Stimulated activated effector memory CD8-positive, alpha-beta T cell treated with anti-CD3 and anti-CD28 coated beads, Interleukin-12 subunit alpha, Interleukin-12 subunit beta, amount 100 ng/mL, for 72 hours (primary cell): ENCODE data around the gene GATAD2A.
A peak's percentile ranks its signal among the peaks of the same experiment; 100 is the strongest.

Experiments used
- ATAC-seq: fragments of 150-1000 bp; cut with Tn5 transposase; 2 replicates; pipeline ENCODE4 v1.10.0; 2021
- DNase-seq, 2 donors: peaks; one replicate each; pipeline ENCODE4 v3.0.0; 2021 to 2022; ENCODE audit warnings: low spot score in 2 of 2
- H3K27ac Mint-ChIP-seq: one replicate; pipeline ENCODE4 v1.8.0; 2022; ENCODE audit warnings: mild to moderate bottlenecking, mixed read lengths
- H3K36me3 Mint-ChIP-seq: one replicate; pipeline ENCODE4 v1.8.0; 2022; ENCODE audit warnings: mild to moderate bottlenecking, mixed read lengths
- H3K4me1 Mint-ChIP-seq: one replicate; pipeline ENCODE4 v1.8.0; 2022; ENCODE audit warnings: mixed read lengths
- H3K4me3 Mint-ChIP-seq: one replicate; pipeline ENCODE4 v1.8.0; 2022; ENCODE audit warnings: mild to moderate bottlenecking, mixed read lengths
- H3K9me3 Mint-ChIP-seq: one replicate; pipeline ENCODE4 v1.8.0; 2022; ENCODE audit warnings: mixed read lengths

The GATAD2A gene

DNA sequence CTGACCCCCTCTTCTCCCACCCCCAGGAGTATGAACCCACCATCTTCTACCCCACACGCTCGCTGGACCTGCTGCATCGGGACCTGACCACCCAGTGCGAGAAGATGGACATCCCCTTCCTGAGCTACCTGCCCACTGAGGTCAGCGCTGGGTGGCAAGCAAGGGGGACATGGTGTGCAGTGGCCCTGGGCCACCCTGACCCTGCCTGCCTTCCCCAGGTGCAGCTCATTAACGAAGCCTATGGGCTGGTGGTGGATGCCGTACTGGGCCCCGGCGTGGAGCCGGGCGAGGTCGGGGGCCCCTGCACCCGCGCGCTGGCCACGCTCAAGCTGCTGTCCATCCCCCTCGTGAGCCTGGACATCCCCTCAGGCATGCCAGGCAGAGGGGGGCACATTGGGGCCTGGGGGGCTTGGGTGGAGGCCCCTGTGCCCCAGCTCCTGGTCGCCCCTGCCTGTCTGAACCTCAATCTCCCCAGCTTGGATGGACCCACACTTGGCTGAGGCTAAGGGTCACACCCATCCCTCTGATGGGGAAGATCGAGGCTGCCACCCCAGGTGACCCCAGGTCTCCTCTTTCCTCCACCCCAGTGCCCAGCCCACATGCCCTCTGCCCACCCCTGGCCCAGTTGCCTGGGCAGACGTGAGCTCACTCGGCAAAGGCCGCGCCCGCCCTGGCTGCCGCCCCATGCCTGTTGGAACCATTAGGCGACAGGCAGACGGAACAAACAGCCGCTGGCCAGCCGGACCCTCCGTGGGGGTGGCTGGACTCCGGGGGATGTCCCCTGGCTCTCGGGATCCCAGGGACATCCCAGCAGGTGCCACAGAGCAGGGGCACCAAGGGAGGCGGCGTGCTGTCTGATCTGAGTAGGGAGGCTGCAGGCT is 130.1 kb downstream of the GATAD2A start:
- ATAC-seq (no peak), DNase-seq (no peak)
- peaks cover 21% of the 10 kb centered on the region for H3K36me3 Mint-ChIP-seq
- H3K27ac Mint-ChIP-seq, result no peak overlapping the region
- no peak overlapping the region for H3K4me3 Mint-ChIP-seq
- H3K4me1 Mint-ChIP-seq, result peaks cover 43% of the 10 kb centered on the region
- no peaks in the 10 kb centered on the region for H3K9me3 Mint-ChIP-seq

DNA sequence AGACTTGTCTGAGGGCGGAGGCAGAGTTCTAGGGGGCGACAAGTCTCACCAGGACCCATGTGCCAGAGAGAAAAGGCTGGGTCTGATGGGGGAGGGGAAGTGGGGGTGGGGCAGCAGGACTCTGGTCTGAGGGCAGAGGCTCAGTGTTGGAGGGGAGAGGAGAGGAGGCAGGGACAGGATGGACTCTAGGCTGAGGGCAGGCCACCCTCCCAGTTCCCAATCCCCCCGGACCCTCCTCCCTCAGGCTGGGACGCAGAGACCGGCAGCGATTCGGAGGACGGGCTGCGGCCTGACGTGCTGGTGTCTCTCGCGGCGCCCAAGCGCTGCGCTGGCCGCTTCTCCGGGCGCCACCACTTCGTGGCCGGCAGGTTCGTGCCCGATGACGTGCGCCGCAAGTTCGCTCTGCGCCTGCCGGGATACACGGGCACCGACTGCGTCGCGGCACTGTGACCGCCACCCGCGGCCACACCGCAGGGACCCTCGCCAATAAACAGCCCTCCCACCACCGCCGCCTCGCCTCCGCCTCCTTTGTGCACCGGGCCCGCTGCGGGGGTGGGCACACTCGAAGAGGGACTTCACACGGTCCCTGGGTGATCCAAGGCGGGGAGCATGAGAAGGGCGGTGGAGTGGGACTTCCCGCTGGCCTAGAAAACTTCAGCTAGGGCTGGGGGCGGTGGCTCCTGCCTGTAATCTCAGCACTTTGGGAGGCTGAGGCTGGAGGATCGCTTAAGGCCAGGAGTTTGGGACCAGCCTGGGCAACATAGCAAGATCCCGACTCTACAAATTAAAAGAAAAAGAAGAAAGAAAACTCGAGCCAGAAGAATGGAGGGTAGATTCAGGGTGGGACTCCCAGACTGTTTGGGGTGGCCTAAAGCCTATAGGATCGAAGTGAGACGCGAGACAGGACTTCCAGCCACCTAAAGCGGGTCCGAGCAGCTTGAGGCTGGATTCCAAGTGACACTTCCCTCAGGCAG is 131.9 kb downstream of the GATAD2A start:
- Mint-ChIP-seq H3K36me3 (peaks cover 21% of the 10 kb centered on the region), H3K9me3 (no peaks in the 10 kb centered on the region), H3K4me1 (peaks cover 49% of the 10 kb centered on the region), H3K27ac (peak overlapping the region; percentile 79), H3K4me3 (peak overlapping the region; percentile 72)
- no peak for DNase-seq
- ATAC-seq, result no peak

DNA sequence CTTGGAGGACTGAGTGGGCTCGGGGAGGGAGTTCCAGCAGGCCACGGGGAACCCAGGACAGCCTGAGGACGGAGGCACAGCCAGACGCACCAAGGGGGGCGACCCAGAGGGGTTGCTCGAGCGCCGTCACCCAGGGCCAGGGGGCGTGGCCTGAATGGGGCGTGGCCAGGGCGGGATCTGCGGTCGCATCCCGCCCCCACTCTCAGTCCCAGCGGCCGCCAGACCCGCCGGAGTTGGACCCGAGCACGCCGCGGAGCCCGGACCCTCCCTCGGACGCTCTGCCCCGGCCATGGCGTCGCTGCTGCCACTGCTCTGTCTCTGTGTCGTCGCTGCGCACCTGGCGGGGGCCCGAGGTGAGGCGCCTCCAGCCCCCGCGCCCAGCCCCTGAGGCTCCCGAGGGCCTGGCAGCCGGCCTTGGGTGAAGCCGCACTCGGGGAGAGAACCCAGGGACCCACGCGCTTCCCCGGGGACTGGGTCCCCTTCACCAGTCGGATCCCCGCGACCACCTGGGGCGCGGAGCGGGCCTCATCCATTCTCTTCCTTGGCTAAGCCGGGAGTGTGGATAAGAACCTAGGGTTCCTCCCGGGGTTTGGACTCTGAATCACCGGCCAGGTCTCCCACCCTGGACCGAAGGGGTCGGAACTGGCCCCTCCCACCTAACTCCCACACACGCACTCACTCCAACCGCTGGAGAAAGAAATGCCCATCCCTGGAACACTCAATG is 132.7 kb downstream of the GATAD2A start, which contains the start of gene CILP2:
TSS of gene CILP2 (plus strand) at position 205 of the 724 bp plus-strand sequence. CDS start at position 290, 85 bp downstream.
- Mint-ChIP-seq H3K36me3 (peaks cover 14% of the 10 kb centered on the region), H3K27ac (peak within 1 kb of the TSS; percentile 79), H3K9me3 (no peaks in the 10 kb centered on the region), H3K4me3 (peak within 1 kb of the TSS; percentile 72), H3K4me1 (peaks cover 50% of the 10 kb centered on the region)
- ATAC-seq, result peak; percentile 3
- DNase-seq, result no peak

DNA sequence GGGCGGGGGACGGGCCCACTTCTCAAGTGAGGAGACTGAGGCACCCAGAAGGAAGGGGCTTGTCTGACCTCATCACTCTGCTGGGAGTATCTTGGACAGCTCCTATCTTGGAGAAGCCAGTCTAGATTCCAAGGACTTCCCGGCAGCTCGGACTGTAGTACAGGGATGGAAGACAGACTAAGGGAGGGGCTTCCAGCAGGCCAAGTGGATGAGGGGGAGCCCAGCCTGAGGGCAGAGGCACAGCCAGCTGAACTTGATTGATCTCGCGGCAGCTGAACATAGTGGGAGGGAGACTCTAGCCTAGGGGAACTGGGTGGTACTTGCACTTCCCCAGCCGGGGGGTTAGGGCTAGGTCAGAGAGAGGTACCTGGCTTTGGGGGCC is 133.3 kb downstream of the GATAD2A start:
- Mint-ChIP-seq H3K27ac (no peak overlapping the region), H3K36me3 (peaks cover 14% of the 10 kb centered on the region), H3K4me1 (peaks cover 49% of the 10 kb centered on the region), H3K4me3 (peak overlapping the region; percentile 72), H3K9me3 (no peaks in the 10 kb centered on the region)
- ATAC-seq (no peak), DNase-seq (no peak)

DNA sequence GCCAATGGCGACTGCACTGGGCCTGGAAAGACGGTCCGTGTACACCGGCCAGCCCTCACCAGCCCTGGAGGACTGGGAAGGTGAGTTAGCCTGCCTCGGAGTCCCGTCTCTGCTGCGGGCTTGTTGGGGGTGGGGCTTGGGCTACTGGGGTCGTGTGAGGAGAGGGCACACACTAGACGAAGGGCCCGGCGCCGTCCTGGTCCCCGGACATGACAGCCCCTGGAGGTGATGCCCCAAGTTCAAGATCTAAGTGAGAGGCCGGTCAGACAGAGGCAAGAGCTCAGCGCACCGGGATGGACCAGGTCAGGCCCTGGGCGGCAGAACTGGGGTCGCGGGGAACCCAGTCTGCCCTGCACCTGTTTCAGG is 134.2 kb downstream of the GATAD2A start:
- Mint-ChIP-seq H3K27ac (no peak overlapping the region), H3K4me3 (peak overlapping the region; percentile 24), H3K36me3 (peaks cover 14% of the 10 kb centered on the region), H3K9me3 (no peaks in the 10 kb centered on the region), H3K4me1 (peaks cover 41% of the 10 kb centered on the region)
- ATAC-seq, result no peak
- no peak for DNase-seq

DNA sequence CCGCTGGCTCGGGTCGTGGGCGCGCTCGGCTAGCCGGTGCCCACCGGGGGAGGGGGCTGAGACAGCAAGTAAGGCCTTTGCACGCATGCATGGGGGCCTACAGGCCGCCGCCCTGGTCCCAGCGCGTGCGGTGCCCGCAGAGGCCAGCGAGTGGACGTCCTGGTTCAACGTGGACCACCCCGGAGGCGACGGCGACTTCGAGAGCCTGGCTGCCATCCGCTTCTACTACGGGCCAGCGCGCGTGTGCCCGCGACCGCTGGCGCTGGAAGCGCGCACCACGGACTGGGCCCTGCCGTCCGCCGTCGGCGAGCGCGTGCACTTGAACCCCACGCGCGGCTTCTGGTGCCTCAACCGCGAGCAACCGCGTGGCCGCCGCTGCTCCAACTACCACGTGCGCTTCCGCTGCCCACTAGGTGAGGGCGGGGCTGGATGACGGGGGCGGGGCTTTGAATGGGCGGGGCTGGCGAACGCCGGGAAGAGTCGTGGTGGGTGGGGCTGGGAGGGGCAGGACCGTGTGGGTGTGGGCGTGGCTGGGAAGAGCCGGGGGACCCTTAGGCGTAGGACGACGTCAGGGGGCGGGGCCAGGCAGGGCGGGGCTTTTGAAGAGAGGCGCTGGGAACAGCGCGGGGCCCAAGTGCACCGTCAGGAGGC is 134.7 kb downstream of the GATAD2A start:
- H3K4me1 Mint-ChIP-seq, result peaks cover 41% of the 10 kb centered on the region

DNA sequence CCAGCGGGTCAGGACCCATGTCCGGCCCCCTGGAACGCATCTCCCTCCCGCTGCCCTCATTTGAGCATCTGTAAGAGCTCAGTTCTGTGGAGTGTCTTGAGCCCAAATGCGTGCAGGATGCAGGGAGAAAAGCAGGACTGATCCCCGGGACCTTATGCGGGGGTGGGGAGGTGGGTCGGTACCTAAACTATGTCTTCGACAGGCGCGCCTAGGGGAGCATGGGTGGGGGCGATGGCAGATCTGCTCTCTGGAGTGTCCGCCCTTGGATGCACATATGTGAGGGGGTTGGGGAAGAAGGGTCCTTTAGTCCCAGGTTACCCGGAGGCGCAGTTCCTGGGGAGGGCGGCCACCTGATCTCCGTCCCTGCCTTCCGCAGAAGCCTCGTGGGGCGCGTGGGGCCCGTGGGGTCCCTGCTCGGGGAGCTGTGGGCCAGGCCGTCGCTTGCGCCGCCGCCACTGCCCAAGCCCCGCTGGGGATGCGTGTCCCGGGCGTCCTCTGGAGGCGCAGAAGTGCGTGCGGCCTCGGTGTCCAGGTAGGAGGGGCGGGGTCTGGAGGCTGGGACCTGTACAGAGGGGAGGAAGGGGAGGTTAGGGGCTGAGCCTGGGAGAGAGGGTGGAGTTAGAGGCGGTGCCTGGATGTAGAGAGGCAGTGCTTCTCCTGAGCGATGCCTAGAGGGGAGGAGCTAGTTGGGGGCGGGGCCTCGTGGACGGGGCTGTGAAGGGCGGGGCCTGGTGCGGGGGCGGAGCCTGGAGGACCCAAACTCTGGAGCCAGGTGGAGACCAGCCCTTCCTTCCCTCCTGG is 135.4 kb downstream of the GATAD2A start:
- H3K36me3 Mint-ChIP-seq, result peaks cover 12% of the 10 kb centered on the region
- DNase-seq (peak; percentile 61 to 82), ATAC-seq (peak; percentile 85)
- peaks cover 41% of the 10 kb centered on the region for H3K4me1 Mint-ChIP-seq
- peak overlapping the region; percentile 48 for H3K27ac Mint-ChIP-seq
- peak overlapping the region; percentile 71 for H3K4me3 Mint-ChIP-seq
- no peaks in the 10 kb centered on the region for H3K9me3 Mint-ChIP-seq

More for the DNA sequence above, 134.7 kb downstream of the GATAD2A start:
- ATAC-seq (peak; percentile 38), DNase-seq (peak in 1 of 2 donors; percentile 21)
- H3K9me3 Mint-ChIP-seq, result no peaks in the 10 kb centered on the region
- H3K36me3 Mint-ChIP-seq, result peaks cover 14% of the 10 kb centered on the region
- peak overlapping the region; percentile 48 for H3K27ac Mint-ChIP-seq
- H3K4me3 Mint-ChIP-seq, result peak overlapping the region; percentile 71

DNA sequence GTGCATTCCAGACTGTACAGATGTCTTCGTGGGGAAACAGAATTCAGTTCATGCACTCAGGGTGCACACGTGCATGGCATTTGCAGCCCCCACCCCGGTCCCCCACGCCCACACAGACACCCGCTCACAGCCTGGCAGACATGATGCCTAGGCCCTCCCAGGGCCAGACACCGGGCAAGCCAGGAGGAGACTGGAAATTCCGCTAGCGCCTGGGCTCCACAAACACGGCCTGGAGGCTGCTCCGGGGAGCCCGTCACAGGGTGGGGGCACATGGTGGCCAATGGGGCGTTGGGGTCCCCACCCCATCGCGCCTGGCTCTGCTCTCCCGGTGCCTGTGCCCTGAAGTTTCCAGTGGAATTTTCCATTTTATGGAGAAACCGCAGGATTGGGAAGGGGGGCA is 136.1 kb downstream of the GATAD2A start:
- DNase-seq (no peak), ATAC-seq (no peak)
- H3K27ac Mint-ChIP-seq, result no peak overlapping the region
- H3K4me3 Mint-ChIP-seq, result peak overlapping the region; percentile 71
- peaks cover 7% of the 10 kb centered on the region for H3K36me3 Mint-ChIP-seq
- no peaks in the 10 kb centered on the region for H3K9me3 Mint-ChIP-seq
- H3K4me1 Mint-ChIP-seq, result peaks cover 40% of the 10 kb centered on the region

DNA sequence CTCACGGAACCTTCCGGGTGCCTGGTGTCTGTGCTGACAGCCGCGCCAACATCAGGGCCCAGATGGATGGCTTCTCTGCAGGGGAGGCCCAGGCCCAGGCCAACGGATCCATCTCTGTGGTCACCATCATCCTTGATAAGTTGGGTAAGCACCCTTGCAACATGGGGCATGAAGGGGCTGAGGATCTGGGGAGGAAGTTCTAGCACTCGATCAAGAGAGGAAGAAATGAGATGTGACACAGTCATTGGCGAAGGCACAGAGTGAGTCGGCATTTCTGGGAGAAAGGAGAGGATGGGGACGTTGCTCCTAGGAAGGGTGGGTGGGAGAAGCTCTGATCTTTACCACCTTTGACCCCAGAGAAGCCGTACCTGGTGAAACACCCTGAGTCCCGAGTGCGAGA is 137.0 kb downstream of the GATAD2A start:
- no peak for ATAC-seq
- Mint-ChIP-seq H3K9me3 (no peaks in the 10 kb centered on the region), H3K36me3 (peaks cover 7% of the 10 kb centered on the region), H3K4me3 (no peak overlapping the region), H3K27ac (no peak overlapping the region), H3K4me1 (peaks cover 33% of the 10 kb centered on the region)
- DNase-seq, result no peak

DNA sequence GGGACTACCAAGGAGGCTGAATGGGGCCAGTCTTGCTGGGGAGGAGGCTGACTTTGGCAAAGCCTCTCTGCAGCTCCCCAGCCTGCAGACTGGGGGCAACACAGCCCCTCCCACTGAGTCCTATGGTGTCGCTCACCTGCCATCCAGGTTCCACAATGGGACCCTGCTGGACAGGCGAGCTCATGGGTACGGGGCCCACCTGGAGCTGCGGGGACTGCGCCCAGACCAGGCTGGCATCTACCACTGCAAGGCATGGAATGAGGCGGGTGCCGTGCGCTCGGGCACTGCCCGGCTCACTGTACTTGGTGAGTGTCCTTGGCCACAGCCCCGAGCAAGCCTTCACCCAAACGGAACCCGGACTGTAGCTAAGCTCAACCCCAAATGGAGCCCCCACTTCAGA is 137.6 kb downstream of the GATAD2A start:
- no peaks in the 10 kb centered on the region for H3K9me3 Mint-ChIP-seq
- peaks cover 7% of the 10 kb centered on the region for H3K36me3 Mint-ChIP-seq
- H3K27ac Mint-ChIP-seq, result no peak overlapping the region
- H3K4me1 Mint-ChIP-seq, result peaks cover 29% of the 10 kb centered on the region
- no peak for ATAC-seq
- H3K4me3 Mint-ChIP-seq, result no peak overlapping the region
- DNase-seq, result no peak

DNA sequence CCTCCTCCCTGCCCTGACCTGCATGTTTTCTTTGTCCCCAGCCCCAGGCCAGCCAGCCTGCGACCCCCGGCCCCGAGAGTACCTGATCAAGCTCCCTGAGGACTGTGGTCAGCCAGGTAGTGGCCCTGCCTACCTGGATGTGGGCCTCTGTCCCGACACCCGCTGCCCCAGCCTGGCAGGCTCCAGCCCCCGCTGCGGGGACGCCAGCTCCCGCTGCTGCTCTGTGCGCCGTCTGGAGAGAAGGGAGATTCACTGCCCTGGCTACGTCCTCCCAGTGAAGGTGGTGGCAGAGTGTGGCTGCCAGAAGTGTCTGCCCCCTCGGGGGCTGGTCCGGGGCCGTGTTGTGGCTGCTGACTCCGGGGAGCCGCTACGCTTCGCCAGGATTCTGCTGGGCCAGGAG is 138.2 kb downstream of the GATAD2A start:
- Mint-ChIP-seq H3K4me1 (peaks cover 26% of the 10 kb centered on the region), H3K9me3 (no peaks in the 10 kb centered on the region), H3K4me3 (no peak overlapping the region), H3K27ac (no peak overlapping the region), H3K36me3 (peaks cover 7% of the 10 kb centered on the region)
- DNase-seq (no peak), ATAC-seq (no peak)

DNA sequence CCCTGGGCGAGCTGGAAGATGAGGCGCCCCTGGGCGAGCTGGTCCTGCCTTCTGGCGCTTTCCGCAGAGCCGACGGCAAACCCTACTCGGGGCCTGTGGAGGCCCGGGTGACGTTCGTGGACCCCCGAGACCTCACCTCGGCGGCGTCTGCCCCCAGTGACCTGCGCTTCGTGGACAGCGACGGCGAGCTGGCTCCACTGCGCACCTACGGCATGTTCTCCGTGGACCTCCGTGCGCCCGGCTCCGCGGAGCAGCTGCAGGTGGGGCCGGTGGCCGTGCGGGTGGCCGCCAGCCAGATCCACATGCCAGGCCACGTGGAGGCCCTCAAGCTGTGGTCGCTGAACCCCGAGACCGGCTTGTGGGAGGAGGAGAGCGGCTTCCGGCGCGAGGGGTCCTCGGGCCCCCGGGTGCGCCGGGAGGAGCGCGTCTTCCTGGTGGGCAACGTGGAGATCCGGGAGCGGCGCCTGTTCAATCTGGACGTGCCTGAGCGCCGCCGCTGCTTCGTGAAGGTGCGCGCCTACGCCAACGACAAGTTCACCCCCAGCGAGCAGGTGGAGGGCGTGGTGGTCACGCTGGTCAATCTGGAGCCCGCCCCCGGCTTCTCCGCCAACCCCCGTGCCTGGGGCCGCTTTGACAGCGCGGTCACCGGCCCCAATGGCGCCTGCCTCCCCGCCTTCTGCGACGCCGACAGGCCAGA is 138.9 kb downstream of the GATAD2A start:
- Mint-ChIP-seq H3K4me3 (no peak overlapping the region), H3K27ac (no peak overlapping the region), H3K36me3 (peaks cover 7% of the 10 kb centered on the region), H3K4me1 (peaks cover 21% of the 10 kb centered on the region), H3K9me3 (no peaks in the 10 kb centered on the region)
- ATAC-seq (no peak), DNase-seq (no peak)

DNA sequence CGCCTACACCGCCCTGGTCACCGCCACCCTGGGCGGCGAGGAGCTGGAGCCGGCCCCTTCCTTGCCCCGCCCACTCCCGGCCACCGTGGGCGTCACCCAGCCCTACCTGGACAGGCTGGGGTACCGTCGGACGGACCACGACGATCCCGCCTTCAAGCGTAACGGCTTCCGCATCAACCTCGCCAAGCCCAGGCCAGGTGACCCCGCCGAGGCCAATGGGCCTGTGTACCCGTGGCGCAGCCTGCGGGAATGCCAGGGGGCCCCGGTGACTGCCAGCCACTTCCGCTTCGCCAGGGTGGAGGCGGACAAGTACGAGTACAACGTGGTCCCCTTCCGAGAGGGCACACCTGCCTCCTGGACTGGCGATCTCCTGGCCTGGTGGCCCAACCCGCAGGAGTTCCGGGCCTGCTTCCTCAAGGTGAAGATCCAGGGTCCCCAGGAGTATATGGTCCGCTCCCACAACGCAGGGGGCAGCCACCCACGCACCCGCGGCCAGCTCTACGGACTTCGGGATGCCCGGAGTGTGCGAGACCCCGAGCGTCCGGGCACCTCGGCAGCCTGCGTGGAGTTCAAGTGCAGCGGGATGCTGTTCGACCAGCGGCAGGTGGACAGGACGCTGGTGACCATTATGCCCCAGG is 139.6 kb downstream of the GATAD2A start:
- Mint-ChIP-seq H3K4me1 (peaks cover 21% of the 10 kb centered on the region), H3K9me3 (no peaks in the 10 kb centered on the region), H3K4me3 (no peak overlapping the region), H3K27ac (no peak overlapping the region), H3K36me3 (peaks cover 7% of the 10 kb centered on the region)
- DNase-seq (no peak), ATAC-seq (no peak)
